ENCODE results near the gene FFAR1.

FFAR1 gene

GRCh38 chr19:35389192-35389861, 41.6 kb downstream of the FFAR1 start:
- no peak for DNase-seq (ENCODE audit: low spot score)

GRCh38 chr19:35392742-35393715, 45.3 kb downstream of the FFAR1 start:
- DNase-seq (ENCODE audit: low spot score) = no peak

- DNase-seq (ENCODE audit: low spot score) = no peak
Observed at GRCh38 chr19:35395382-35396199, 47.9 kb downstream of the FFAR1 start.

GRCh38 chr19:35396240-35396885, 48.7 kb downstream of the FFAR1 start:
- no peak for DNase-seq (ENCODE audit: low spot score)

- DNase-seq (ENCODE audit: low spot score) = no peak
Observed at GRCh38 chr19:35397064-35397463, 49.4 kb downstream of the FFAR1 start.
